GM21619 (cell line): ENCODE measurements around the gene XYLT1.
"Not testable (repeated sequence)": the region's sequence is repeated elsewhere in the genome, so short reads cannot be mapped to it uniquely, and the experiment has no call there.

Experiments
- ATAC-seq: cut with Tn5 transposase; IDR thresholded peaks from one replicate; pipeline ENCODE4 v1.9.1; 2021; ENCODE audit not compliant: unreplicated experiment

XYLT1 gene

GRCh38 chr16:17470908-17471718 is at the start of gene XYLT1:
XYLT1 (minus strand) TSS chr16:17470960; CDS start chr16:17470796, 164 bp downstream.
- no peak for ATAC-seq

- ATAC-seq: no peak
Observed at GRCh38 chr16:17520111-17520510, 49.4 kb upstream of the XYLT1 start.

GRCh38 chr16:17519101-17519955 is 48.6 kb upstream of the XYLT1 start:
- no peak for ATAC-seq

- no peak for ATAC-seq
Observed at GRCh38 chr16:17518441-17518840, 47.7 kb upstream of the XYLT1 start.

GRCh38 chr16:17515421-17516210 is 44.9 kb upstream of the XYLT1 start:
- no peak for ATAC-seq

- ATAC-seq: no peak
Observed at GRCh38 chr16:17512636-17513220, 42.0 kb upstream of the XYLT1 start.

GRCh38 chr16:17511340-17511739 is 40.6 kb upstream of the XYLT1 start:
- no peak for ATAC-seq

- no peak for ATAC-seq
Observed at GRCh38 chr16:17510567-17510966, 39.8 kb upstream of the XYLT1 start.

GRCh38 chr16:17509194-17509593 is 38.4 kb upstream of the XYLT1 start:
- ATAC-seq: no peak

GRCh38 chr16:17508303-17508702 is 37.5 kb upstream of the XYLT1 start:
- ATAC-seq: no peak

GRCh38 chr16:17507516-17507915 is 36.8 kb upstream of the XYLT1 start:
- ATAC-seq: not testable (repeated sequence)

GRCh38 chr16:17505828-17506227 is 35.1 kb upstream of the XYLT1 start:
- not testable (repeated sequence) for ATAC-seq

GRCh38 chr16:17504050-17504449 is 33.3 kb upstream of the XYLT1 start:
- ATAC-seq: no peak

GRCh38 chr16:17503331-17503730 is 32.6 kb upstream of the XYLT1 start:
- ATAC-seq: no peak

GRCh38 chr16:17501321-17501720 is 30.6 kb upstream of the XYLT1 start:
- ATAC-seq: no peak

- ATAC-seq: no peak
Observed at GRCh38 chr16:17499223-17499902, 28.6 kb upstream of the XYLT1 start.

- ATAC-seq: no peak
Observed at GRCh38 chr16:17497648-17498047, 26.9 kb upstream of the XYLT1 start.

- ATAC-seq: no peak
Observed at GRCh38 chr16:17496891-17497290, 26.1 kb upstream of the XYLT1 start.

- no peak for ATAC-seq
Observed at GRCh38 chr16:17493012-17493411, 22.3 kb upstream of the XYLT1 start.

GRCh38 chr16:17491140-17491662 is 20.4 kb upstream of the XYLT1 start:
- ATAC-seq: no peak
